GM21528 (cell line): ENCODE data around the gene FFAR2.

Experiments used
- ATAC-seq: cut with Tn5 transposase; IDR thresholded peaks from one replicate; pipeline ENCODE4 v1.9.1; 2021; ENCODE audit warnings: mild to moderate bottlenecking, moderate library complexity; ENCODE audit not compliant: unreplicated experiment, low FRiP score

Gene FFAR2

GRCh38 chr19:35478794-35479677 is 31.0 kb downstream of the FFAR2 start:
- ATAC-seq, result no peak

GRCh38 chr19:35483089-35483488 is 35.0 kb downstream of the FFAR2 start:
- no peak for ATAC-seq

- no peak for ATAC-seq
Measured at GRCh38 chr19:35484252-35485036, 36.4 kb downstream of the FFAR2 start.

DNA sequence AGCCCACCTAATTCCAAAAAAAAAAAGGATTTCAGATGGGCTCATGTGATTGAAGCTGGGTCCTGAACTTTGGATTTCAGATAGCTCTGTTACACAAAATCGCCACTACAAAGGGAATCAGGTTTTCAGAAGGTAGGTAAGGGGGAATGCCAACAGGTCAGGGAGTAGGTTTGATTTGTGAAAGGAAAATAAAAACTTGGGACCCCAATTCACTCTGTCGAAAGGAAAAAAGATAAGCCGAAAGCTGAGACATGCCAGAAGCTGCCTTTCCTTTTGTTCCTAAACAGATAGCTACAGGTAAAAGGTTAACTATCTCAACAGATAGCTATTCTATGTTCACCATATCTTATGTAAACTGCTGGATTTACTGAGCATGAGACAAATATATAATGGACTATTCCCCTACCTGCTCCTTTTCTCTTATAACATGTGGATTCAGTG is 38.2 kb downstream of the FFAR2 start:
- ATAC-seq, result no peak

DNA sequence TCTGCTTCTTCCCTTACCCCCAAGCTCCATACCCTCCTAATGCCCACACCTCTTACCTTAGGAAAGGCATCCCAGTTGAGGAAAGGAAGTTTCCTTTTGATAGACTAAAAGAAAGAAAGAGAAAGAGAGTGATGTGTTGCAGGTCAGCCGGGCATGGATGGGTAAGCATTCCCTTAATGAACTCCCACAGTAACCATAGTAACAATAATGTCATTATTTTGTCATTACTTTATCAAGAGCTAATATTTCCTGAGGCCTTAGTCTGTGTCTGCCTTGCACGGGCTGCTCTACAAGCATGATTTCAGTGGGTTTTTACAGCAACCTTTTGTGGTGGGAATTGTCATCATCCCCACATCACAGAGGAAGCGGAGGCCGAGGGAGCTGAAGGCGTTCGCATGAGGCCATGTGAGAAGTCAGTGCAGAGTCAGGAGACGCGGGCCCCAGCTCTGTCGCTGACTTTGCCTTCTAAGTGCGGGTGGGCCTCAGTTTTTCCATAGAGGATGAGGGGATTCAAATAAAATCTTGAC is 39.7 kb downstream of the FFAR2 start:
- no peak for ATAC-seq

- ATAC-seq, result no peak
Measured at GRCh38 chr19:35488677-35489076, 40.6 kb downstream of the FFAR2 start.

DNA sequence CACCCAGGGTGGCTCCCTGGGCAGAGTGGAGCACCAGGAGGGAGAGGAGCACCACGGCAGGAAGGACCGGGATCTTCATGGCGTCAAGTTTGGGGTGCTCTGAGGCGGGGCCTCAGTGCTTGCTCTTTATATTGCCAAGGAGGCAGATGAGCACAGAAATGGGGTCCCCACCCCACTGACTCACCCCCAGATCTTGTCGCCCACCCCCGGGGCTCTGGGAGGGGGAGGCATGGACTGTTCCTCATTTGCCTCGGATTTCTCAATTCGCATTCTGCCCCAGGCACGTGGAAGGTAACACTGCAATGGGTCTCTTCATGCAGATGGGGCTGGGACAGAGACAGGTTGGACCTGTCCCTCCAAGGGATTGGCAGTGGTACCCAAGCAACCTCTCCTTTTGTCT is 42.3 kb downstream of the FFAR2 start, which contains the start of gene KRTDAP:
KRTDAP (minus strand) TSS at position 101 of the 400 bp plus-strand sequence; CDS start at position 79, 22 bp downstream.
- ATAC-seq, result no peak

DNA sequence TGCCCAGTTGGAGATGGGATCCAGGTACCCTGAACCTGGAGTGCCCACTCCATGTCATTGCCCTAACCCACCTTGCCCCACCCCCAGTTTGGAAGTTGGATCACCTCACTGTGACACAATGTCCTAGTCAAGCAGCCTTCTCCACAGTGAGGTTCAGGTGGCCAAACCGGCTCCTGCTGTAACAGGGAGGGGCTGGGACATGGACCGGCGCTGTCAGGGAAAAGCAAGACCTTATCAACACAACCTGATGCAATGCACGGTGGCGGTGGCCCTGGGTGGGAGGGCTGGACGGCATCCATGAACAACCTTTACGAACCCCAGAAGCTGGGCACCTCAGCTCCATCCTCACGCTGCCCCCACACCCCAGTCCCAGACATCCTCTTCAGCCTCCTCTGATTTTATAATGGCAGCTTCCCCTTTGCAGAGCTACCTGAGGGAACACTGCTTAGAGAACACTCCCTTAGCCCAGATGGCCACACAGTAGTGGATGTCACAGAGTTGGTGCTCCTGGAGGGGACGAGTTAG is 43.8 kb downstream of the FFAR2 start:
- no peak for ATAC-seq

DNA sequence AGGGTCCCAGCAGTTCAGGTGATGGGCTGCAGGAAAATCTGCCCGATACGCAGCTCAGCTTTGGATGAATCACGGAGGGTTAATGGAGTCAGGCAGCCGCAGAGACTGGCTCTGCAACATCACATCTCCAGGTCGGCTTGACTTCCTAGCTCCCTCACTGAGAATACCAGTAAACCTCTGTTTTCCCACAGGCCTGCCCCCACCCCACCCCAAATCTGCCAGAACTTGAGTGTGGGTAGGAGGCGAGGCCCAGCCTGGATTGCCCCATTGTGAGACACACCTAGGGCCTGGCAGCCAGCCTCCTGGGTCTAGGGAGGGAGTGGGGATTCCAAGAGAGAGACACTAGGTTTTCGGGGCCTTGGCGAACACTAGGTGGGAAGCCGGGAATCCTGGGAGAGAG is 45.9 kb downstream of the FFAR2 start:
- no peak for ATAC-seq

- ATAC-seq, result no peak
Measured at GRCh38 chr19:35495107-35496064, 47.3 kb downstream of the FFAR2 start.

- ATAC-seq, result no peak
Measured at GRCh38 chr19:35497406-35497805, 49.3 kb downstream of the FFAR2 start.

GRCh38 chr19:35498220-35498619 is 50.2 kb downstream of the FFAR2 start:
- no peak for ATAC-seq

DNA sequence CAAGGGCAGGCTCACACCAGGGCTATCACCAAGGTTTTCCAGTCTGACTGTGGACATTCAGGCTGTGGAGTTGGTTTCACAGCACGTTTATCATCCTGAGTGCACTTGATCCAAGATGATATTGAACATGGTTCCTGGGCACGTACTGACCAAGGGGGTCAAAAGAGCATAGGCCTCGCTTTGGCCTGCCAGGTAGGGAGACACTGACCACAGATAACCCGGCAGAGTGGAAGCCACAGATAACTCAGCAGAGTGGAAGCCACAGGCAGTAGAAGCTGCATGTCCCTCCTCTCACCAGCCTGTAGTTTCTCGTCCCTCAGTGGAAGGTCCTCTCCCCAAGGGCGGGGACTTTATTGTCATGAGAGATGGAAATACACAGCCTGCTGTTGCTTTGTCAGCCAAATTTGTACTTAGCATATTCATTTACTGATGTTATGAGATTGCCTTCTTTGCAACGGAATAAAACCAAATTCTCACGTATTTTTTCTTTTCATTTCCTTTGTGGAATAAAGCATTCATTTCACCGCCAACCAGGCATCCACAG is 51.0 kb downstream of the FFAR2 start:
- ATAC-seq, result no peak

GRCh38 chr19:35500611-35501010 is 52.6 kb downstream of the FFAR2 start:
- no peak for ATAC-seq
